ENCODE measurements around the gene DHRS2. TPM values are rescaled to one million over a fixed set of nuclear protein-coding genes. Genes with fewer than 3 reads are reported as not detected.

DHRS2 gene
- total RNA-seq, 4 donors from 2014 or later, result 0.24 TPM; not detected in 3

GRCh38 chr14:23612802-23613201 lies 23.4 kb upstream of the DHRS2 start:
- no peak for TF ChIP-seq CTCF (IDR thresholded peaks at IDR 0.05)
- ATAC-seq (ENCODE audit: low FRiP score) (no peak), DNase-seq (ENCODE audit: low spot score) (no peak)

GRCh38 chr14:23613242-23614070 lies 22.7 kb upstream of the DHRS2 start:
- ATAC-seq (ENCODE audit: low FRiP score), result no peak
- DNase-seq (ENCODE audit: low spot score), result no peak
- no peak for TF ChIP-seq CTCF (IDR thresholded peaks at IDR 0.05)

- DNase-seq (ENCODE audit: low spot score) (no peak), ATAC-seq (ENCODE audit: low FRiP score) (no peak)
These were observed 21.8 kb upstream of the DHRS2 start for GRCh38 chr14:23614395-23614828.

GRCh38 chr14:23615856-23616255 lies 20.3 kb upstream of the DHRS2 start:
- ATAC-seq (ENCODE audit: low FRiP score) (no peak), DNase-seq (ENCODE audit: low spot score) (no peak)
- TF ChIP-seq CTCF (IDR thresholded peaks at IDR 0.05), result no peak

More at GRCh38 chr14:23614395-23614828, 21.8 kb upstream of the DHRS2 start:
- TF ChIP-seq CTCF (IDR thresholded peaks at IDR 0.05), result no peak

GRCh38 chr14:23617539-23617938 lies 18.6 kb upstream of the DHRS2 start:
- no peak for DNase-seq (ENCODE audit: low spot score)
- ATAC-seq (ENCODE audit: low FRiP score), result no peak
- TF ChIP-seq CTCF (IDR thresholded peaks at IDR 0.05), result no peak

GRCh38 chr14:23618415-23618988 lies 17.7 kb upstream of the DHRS2 start:
- TF ChIP-seq CTCF (IDR thresholded peaks at IDR 0.05), result no peak
- DNase-seq (ENCODE audit: low spot score) (no peak), ATAC-seq (ENCODE audit: low FRiP score) (no peak)

Data from omental fat pad (tissue), 4 donors.